GM12875 (cell line): ENCODE data around the gene PIK3C2A.

Experiments
- H3K4me3 ChIP-seq: one replicate; pipeline ENCODE4 v1.5.1; 2011; ENCODE audit warnings: low read depth, low read length, control low read depth
- CTCF ChIP-seq: IDR thresholded peaks from 2 replicates; pipeline ENCODE4 v1.5.1; 2011; ENCODE audit warnings: low read depth, mild to moderate bottlenecking, control low read depth, inconsistent platforms, low read length, moderate library complexity, borderline replicate concordance; ENCODE audit not compliant: insufficient read depth

The PIK3C2A gene

GRCh38 chr11:17224727-17225126 is 16.9 kb upstream of the PIK3C2A start:
- no peak for TF ChIP-seq CTCF
- H3K4me3 ChIP-seq, result no peak overlapping the region

- H3K4me3 ChIP-seq, result no peak overlapping the region
- TF ChIP-seq CTCF, result no peak
These were observed 14.2 kb upstream of the PIK3C2A start for GRCh38 chr11:17221968-17222367.

- no peak for TF ChIP-seq CTCF
- no peak overlapping the region for H3K4me3 ChIP-seq
These were observed 11.2 kb upstream of the PIK3C2A start for GRCh38 chr11:17219016-17219415.

- H3K4me3 ChIP-seq, result no peak overlapping the region
- no peak for TF ChIP-seq CTCF
These were observed 10.6 kb upstream of the PIK3C2A start for GRCh38 chr11:17218403-17218802.

GRCh38 chr11:17217401-17217800 is 9.6 kb upstream of the PIK3C2A start:
- TF ChIP-seq CTCF, result no peak
- H3K4me3 ChIP-seq, result no peak overlapping the region

- TF ChIP-seq CTCF, result no peak
- H3K4me3 ChIP-seq, result no peak overlapping the region
These were observed 6.6 kb upstream of the PIK3C2A start for GRCh38 chr11:17214338-17214737.

- no peak overlapping the region for H3K4me3 ChIP-seq
- TF ChIP-seq CTCF, result no peak
These were observed 3.5 kb upstream of the PIK3C2A start for GRCh38 chr11:17211286-17211685.

GRCh38 chr11:17209939-17210245 is 2.1 kb upstream of the PIK3C2A start:
- no peak for TF ChIP-seq CTCF
- no peak overlapping the region for H3K4me3 ChIP-seq
